Left forelimb (tissue), 1 donor: Measurements from ENCODE around the gene RALGDS.
"Not testable (repeated sequence)": the region's sequence is repeated elsewhere in the genome, so short reads cannot be mapped to it uniquely, and the experiment has no call there.

ENCODE experiments used
- DNase-seq: peaks from one replicate; pipeline ENCODE4 v3.0.0-alpha.2; 2018; ENCODE audit warnings: low spot score

Gene RALGDS

DNA sequence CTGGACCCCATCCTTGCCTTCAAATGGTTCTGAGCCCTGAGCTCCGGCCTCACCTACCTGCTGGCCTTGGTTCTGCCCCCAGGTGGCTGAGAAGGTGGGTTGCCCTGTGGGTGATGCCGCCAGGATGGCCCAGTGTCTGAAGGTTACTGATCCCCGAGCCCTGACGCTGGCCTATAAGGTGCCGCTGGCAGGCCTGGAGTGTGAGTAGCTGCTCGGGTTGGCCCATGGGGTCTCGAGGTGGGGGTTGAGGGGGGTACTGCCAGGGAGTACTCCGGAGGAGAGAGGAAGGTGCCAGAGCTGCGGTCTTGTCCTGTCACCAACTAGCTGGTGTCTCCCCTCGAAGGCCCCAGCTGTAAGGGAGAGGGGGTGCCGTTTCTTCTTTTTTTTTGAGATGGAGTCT lies 54.0 kb downstream of the RALGDS start:
- DNase-seq, result no peak

- no peak for DNase-seq
Observed at GRCh38 chr9:133066181-133066983, 54.7 kb downstream of the RALGDS start.

GRCh38 chr9:133065070-133065388 lies 56.0 kb downstream of the RALGDS start:
- DNase-seq, result no peak

DNA sequence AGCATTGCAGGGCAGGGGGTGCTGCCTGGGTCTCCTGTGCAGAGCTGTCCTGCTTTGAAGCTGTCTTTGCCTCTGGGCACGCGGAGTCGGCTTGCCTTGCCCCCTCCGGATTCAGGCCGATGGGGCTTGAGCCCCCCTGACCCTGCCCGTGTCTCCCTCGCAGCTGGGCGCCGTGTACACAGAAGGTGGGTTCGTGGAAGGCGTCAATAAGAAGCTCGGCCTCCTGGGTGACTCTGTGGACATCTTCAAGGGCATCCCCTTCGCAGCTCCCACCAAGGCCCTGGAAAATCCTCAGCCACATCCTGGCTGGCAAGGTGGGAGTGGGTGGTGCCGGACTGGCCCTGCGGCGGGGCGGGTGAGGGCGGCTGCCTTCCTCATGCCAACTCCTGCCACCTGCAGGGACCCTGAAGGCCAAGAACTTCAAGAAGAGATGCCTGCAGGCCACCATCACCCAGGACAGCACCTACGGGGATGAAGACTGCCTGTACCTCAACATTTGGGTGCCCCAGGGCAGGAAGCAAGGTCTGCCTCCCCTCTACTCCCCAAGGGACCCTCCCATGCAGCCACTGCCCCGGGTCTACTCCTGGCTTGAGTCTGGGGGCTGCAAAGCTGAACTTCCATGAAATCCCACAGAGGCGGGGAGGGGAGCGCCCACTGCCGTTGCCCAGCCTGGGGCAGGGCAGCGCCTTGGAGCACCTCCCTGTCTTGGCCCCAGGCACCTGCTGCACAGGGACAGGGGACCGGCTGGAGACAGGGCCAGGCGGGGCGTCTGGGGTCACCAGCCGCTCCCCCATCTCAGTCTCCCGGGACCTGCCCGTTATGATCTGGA lies 56.6 kb downstream of the RALGDS start:
- DNase-seq, result no peak

GRCh38 chr9:133063500-133064231 lies 57.4 kb downstream of the RALGDS start:
- no peak for DNase-seq

- DNase-seq, result no peak
Observed at GRCh38 chr9:133063159-133063499, 57.9 kb downstream of the RALGDS start.

- not testable (repeated sequence) for DNase-seq
Observed at GRCh38 chr9:133062569-133062968, 58.5 kb downstream of the RALGDS start.

DNA sequence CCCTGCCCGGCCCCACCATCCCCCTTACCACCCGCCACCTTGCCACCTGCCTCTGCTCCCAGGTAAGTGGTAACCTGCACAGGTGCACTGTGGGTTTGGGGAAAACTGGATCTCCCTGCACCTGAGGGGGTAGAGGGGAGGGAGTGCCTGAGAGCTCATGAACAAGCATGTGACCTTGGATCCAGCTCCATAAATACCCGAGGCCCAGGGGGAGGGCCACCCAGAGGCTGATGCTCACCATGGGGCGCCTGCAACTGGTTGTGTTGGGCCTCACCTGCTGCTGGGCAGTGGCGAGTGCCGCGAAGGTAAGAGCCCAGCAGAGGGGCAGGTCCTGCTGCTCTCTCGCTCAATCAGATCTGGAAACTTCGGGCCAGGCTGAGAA lies 59.3 kb downstream of the RALGDS start, which contains the start of gene CEL:
Gene CEL, plus strand, starts transcription at position 218 of the 382 bp plus-strand sequence. Its CDS starts 22 bp downstream, at position 240.
- not testable (repeated sequence) for DNase-seq

- DNase-seq, result not testable (repeated sequence)
Observed at GRCh38 chr9:133061019-133061763, 59.8 kb downstream of the RALGDS start.

DNA sequence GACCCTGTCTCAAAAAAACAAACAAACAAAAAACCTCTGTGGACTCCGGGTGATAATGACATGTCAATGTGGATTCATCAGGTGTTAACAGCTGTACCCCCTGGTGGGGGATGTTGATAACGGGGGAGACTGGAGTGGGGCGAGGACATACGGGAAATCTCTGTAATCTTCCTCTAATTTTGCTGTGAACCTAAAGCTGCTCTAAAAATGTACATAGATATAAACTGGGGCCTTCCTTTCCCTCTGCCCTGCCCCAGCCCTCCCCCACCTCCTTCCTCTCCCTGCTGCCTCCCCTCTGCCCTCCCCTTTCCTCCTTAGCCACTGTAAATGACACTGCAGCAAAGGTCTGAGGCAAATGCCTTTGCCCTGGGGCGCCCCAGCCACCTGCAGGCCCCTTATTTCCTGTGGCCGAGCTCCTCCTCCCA lies 60.6 kb downstream of the RALGDS start:
- no peak for DNase-seq

DNA sequence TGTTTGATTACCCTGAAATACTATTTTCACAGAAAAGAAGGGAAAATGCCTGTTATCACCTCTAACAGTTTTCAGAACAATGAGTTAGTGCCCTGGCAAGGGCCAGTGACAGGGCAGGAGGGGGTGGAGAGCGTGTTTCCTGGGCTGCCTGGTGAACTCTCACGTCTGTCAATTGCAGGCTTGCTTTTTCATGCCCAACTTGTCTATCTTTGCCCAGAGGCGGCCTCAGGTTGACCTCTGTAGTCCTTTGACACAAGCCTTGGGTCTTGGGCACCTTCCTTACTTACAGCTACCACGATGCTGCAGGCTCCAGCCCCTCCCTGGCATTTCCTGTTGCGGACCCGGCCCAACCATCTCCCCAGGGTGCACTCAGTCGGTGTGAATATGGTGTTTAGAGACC lies 61.4 kb downstream of the RALGDS start:
- no peak for DNase-seq

- no peak for DNase-seq
Observed at GRCh38 chr9:133058550-133059320, 62.3 kb downstream of the RALGDS start.

DNA sequence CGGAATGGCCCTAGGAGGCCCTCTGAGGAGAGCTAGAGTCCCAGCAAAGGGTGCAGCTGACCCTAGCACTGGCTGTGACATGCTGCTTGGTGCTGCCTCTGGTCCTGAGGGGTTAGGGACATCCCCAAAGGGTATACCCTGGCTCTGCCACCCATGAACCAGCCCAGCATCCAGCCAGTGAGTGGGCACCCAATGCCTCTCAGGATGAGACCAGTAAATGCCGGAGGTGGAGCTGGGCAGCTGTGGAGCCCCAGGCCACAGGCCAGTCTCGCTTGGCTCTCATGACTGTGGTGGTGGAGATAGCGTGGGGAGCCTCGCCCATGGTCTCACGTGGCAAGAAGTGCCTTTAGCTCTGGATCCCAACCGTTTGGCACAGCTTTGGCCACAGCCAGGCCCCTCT lies 63.0 kb downstream of the RALGDS start:
- no peak for DNase-seq

GRCh38 chr9:133057553-133057952 lies 63.5 kb downstream of the RALGDS start:
- no peak for DNase-seq

DNA sequence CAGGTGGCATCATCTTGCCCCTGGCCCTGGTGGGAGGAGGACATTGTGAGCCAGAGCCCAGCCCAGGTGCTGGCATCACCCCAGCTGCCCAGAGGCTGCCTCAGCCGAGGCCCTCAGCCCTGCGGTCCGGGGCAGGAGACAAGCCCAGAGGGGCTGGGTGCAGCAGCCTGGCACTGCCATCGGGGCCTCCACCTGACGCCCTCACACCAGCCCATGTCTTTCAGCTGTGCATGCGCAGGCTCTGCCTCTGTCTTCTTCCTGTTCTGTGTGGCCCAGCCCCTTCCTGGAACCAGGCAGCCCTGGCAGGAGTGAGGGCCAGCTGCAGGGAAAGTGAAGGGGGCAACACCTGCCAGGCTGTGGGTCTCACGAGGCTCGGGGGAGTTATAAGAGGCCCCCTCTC lies 64.0 kb downstream of the RALGDS start:
- DNase-seq, result no peak

DNA sequence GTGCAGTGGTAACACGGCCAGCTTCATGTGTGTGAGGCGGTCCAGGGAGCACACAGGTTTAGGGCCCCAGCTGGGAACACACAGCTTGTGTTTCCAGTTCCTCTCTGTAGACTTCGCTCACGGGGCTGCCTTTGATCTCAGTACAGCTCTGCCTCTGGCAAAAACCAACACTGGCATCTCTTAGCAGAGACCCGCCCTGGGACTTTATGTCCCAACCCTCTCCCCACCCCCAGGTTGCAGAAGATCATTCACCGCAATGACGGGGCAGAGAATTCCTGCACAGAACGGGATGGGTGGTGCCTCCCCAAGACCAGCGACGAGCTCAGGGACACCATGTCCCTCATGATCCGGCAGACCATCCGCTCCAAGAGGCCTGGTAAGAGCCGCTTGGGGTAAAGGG lies 64.5 kb downstream of the RALGDS start:
- no peak for DNase-seq

DNA sequence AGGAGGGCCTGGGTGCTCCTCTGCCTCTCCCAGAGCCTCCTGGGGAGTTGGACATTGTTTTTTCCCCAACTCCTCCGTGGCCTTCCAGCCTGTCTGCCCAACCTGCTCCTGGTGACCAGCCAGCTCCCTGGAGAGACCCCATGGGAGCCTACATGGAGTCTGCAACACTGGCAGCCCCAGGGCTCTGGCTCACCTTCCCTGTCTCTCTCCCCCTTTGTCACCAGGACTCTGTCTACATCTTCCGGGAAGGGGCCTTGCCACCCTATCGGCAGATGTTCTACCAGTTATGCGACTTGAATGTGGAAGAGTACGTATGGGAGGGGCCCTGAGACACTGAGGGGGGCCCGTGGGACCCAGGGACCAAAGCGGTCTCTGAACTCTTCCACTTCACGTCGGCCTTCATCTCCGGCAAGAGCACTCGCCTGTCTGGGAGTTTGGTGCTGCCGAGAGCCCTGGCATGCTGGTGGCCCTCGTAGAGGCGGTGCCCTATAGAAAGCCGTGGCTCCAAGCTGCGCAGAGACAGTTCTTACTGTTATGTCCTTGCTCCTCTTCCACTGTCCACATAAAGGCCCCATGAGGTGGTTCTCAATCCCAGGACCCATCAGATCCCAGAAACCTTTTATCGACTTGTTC lies 65.1 kb downstream of the RALGDS start:
- DNase-seq, result no peak

DNA sequence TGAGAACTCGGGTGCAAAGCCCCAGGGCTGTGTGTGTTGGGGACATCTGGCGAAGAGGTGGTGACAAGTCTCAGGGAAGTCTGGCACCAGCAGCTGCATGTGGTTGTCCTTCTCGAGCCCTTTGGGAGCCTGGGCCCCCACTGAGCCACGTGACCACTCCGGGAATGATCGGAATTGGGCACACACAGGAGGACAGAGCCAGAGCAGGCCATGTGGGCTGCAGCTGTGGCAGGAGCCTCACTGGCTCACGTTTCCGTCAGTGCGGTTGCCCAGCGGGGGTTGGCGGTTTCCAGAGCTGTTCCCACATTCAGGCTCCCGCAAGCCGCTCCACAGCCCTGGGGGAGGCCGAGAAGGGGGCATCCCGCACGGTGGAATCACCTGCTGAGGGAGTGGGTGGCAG lies 66.1 kb downstream of the RALGDS start:
- DNase-seq, result no peak

DNA sequence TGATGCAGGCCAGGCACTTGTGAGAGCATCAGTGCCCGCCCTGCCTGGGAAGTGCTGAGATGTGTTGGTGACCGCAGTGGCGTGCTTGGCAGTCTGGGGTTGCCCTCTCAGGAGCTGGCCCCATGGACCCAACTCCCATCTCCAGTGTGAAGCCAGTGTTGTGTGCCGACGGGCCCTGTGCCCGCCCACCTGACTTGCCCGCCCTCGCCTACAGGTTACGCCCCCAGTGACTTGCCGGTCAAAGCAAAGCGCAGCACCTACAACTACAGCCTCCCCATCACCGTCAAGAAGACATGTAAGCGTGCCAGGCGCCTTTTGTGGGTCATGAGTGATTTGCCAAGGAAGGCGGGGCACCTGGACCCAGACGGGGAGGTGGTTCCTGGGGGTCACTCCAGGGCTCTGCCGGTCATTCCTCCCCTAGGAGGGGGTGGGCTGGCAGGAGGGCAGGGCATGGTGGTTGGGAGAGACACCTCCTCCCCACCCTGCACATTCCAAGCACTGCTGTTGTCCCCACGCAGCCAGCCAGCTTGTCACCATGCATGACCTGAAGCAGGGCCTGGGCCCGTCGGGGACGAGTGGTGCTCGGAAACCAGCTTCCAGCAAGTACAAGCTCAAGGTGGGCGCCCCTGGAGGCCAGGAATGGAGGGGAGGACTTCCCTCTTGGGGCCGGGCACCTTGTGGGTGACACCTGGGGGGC lies 66.7 kb downstream of the RALGDS start:
- no peak for DNase-seq

DNA sequence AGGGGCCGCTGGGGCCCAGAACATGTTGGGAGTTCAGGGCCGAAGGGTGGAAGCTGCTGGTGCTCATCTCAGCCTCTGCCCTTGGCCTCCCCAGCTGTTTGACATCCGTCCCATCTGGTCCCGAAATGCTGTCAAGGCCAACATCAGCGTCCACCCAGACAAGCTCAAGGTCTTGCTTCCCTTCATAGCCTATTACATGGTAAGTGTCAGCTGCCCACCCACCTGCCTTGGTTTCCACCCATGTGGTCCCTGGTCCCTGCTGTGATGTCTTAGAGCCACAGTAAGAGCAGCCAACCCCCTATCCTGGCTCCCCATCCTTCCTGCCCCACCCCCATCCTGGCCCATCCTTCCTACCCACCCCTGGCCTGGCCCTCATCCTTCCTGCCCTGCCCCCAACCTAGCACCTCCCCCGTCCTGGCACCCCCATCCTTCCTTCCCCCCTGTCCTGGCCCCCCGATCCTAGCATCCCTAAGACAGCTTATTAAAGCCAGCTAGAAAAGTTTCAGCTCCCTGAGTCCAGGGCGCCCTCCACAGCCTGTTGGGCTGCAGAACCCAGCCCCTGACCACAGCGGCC lies 69.0 kb downstream of the RALGDS start:
- DNase-seq, result no peak
